T follicular helper cell (primary cell): Measurements from ENCODE around the gene CYB5R2.

Experiments
- DNase-seq: peaks from one replicate; pipeline ENCODE4 v3.0.0-alpha.2; 2020; ENCODE audit warnings: low read depth
- total RNA-seq, 2 experiments: gene quantifications; one replicate each; lab custom pipeline; 2026; lab: John Stamatoyannopoulos, UW

Gene CYB5R2
- 0.12 to 0.22 reads per million in 2 experiments for total RNA-seq

DNA sequence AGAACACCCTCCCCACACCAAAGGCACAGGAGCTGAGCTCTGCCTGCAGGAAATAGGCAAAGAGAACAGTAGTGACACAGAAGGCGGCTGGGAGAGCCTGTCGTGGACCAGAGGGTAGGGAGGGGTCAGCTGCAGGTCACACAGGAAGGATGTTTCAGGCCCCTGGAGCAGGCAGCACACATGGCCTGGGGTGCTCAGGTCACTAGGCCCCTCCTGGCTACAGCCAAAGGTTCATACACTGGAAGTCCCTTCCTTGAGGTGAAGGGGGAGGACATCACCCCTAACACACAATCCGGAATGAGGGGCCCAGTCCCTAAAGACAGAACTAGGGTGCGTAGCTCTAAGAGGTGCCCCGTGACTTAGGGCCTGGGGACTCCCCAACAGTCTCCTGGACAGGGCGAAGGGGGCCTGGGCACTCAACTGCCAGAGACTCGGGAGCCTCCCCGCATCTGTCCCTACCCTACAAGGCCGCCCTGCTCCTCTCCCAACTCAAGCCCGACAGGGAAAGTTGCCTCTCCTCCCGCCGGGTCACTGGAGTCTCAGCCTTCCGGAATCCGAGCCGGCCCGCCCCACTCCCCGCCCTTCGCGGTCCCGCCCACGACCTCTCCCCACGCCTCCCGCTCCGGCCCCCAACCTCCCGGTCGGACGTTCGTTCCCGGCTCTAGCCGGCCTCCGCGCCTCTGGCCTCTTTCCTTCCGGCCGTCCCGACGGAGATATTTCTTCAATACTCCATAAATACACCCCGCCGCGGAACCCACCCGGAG, at the start of gene CYB5R2:
CYB5R2 (minus strand) TSS at position 541 of the 764 bp plus-strand sequence. CDS start 675 bp downstream, outside the sequence.
- no peak for DNase-seq

DNA sequence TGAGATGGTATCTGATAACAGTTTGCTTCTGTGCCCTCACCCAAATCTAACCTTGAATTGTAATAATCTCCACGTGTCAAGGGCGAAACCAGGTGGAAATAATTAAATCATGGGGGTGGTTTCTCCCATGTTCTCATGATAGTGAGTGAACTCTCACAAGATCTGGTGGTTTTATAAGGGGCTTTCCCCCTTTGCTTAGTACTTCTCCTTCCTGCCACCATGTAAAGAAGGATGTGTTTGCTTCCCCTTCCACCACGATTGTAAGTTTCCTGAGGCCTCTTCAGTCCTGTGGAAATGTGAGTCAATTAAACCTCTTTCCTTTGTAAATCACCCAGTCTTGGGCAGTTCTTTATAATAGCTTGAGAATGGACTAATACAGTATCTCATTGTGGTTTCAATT, 41.5 kb upstream of the CYB5R2 start:
- DNase-seq, result no peak

- DNase-seq, result no peak
Observed at GRCh38 chr11:7706377-7706776, 33.1 kb upstream of the CYB5R2 start, which contains the start of gene OVCH2. Gene OVCH2 (minus strand): TSS chr11:7706477. CDS start chr11:7706394, 83 bp downstream.

- DNase-seq, result no peak
Observed at GRCh38 chr11:7703740-7704139, 30.4 kb upstream of the CYB5R2 start.

DNA sequence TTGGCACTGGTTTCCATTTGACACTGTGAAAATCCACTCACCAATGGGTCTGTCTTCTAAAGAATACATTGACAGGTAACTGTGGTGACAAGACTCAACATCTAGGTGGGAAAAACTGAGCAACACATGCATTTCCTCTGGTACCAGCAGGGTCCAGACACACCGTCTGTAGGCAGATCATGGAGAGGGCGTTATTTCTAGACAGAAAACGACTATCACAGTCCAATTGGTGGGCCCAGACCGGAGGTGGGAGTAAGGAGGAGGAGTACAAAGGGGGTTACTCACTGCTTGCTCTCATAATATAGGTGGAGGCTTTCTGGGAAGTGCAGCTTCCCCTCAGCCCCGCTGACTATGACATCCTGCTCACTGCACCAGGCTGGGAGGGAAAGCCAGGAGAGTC, 23.1 kb upstream of the CYB5R2 start:
- DNase-seq, result no peak

DNA sequence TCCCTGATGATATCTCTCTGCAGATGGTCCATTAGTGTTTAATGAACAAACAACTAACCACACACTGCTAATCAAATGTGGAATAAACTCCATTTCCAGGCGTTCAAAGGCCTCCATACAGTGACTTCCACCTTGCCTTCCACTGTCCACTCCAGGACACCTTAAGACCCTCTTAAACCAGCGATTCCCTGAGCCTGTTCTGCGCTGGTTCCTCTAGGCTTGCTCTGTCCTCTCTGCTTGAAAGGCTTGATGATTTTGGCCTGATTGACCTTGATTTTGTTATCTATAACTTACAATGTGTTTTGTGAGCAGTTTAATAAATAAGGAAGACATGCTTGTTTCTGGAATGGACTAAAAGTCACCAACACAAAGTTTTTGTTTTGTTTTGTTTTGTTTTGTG, 20.9 kb upstream of the CYB5R2 start:
- no peak for DNase-seq

GRCh38 chr11:7692426-7692825, 19.1 kb upstream of the CYB5R2 start:
- DNase-seq, result no peak

DNA sequence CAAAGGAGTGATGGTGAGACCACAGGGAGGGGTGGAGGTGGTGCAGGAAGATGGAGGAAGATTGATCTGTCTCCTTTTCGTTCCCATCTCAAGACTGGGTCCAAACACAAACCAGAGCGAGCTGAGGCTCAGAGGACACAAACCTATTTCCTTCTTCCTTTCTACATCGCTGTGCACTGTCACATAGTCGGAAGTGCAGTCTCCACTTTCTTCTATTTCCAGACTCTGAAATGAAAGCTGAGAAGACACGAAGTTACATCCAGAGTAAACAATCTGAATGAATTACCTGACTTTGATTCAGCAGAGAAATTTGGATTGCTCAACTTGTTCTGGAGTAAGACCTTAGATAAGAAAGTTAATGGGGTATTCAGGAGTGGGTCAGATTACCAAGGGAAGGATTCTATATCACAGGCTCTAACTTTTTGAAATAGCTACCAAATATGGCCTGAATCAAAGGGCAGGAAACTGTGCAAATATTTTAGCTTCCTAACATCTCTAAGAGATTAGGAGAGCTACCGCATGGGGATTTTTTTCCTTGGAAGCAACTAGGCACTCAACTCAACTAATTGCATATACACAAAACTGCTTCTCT, 18.6 kb upstream of the CYB5R2 start:
- DNase-seq, result no peak

DNA sequence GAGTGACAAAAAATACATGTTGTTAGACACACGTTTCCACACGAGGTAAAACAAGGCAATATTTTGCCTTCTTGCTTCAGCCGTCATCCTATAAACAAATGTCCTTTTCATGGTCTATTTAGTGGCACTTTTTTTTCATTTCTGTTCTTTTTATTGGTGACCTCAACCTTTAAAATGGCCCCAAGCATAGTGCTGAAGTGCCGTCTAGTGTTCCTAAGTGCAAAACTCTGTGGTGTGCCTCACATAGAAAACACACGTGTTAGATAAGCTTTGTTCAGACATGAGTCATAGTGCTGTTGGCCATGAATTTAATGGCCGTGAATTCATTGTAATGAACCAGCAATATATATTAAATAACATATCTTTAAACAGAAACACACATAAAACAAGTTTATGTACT, 17.3 kb upstream of the CYB5R2 start:
- DNase-seq, result no peak

GRCh38 chr11:7689239-7689638, 15.9 kb upstream of the CYB5R2 start:
- DNase-seq, result no peak

- no peak for DNase-seq
Observed at GRCh38 chr11:7688238-7688826, 15.0 kb upstream of the CYB5R2 start.

DNA sequence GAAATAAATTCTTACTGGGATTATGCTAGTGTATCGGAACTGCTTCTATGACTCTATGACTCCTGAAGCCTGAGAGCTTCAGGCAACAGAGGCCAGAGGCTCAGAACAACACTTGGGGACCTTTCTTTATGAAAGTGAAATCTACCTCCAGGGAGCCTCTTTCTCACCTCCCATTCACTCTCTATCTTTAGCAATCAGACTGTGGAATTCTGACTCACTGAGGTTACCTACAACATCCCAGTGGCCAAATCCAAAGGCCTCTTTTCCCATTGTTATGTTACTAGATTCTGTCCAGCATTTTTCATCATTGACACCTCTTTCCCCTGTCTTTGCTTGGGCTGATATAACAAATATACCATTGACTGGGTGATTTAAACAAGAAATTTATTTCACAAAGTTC, 14.1 kb upstream of the CYB5R2 start:
- no peak for DNase-seq

- DNase-seq, result no peak
Observed at GRCh38 chr11:7686761-7687160, 13.5 kb upstream of the CYB5R2 start.

DNA sequence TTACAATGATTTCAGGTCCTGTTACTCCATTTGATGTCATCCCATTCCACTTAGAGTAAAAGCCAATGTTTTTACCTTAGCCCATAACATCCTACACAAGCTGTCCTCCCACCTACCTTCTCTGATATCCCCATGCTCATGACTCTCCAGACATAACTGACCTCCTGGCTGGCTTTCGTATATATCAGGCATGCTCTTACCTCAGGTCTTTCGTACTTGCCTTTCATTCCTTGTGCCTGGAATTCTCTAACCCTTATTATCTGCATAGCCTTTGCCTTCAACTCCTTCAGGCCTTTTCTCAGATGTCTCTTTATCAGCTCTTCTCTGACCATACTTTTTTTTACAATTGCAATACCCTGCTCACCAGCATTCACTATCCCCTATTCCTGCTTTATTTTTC, 10.3 kb upstream of the CYB5R2 start:
- DNase-seq, result no peak

- DNase-seq, result no peak
Observed at GRCh38 chr11:7677796-7678201, 4.5 kb upstream of the CYB5R2 start.

- DNase-seq, result no peak
Observed at GRCh38 chr11:7677071-7677470, 3.8 kb upstream of the CYB5R2 start.

- no peak for DNase-seq
Observed at GRCh38 chr11:7675631-7676030, 2.3 kb upstream of the CYB5R2 start.

- DNase-seq, result no peak
Observed at GRCh38 chr11:7673724-7674434, 579 bp upstream of the CYB5R2 start.

DNA sequence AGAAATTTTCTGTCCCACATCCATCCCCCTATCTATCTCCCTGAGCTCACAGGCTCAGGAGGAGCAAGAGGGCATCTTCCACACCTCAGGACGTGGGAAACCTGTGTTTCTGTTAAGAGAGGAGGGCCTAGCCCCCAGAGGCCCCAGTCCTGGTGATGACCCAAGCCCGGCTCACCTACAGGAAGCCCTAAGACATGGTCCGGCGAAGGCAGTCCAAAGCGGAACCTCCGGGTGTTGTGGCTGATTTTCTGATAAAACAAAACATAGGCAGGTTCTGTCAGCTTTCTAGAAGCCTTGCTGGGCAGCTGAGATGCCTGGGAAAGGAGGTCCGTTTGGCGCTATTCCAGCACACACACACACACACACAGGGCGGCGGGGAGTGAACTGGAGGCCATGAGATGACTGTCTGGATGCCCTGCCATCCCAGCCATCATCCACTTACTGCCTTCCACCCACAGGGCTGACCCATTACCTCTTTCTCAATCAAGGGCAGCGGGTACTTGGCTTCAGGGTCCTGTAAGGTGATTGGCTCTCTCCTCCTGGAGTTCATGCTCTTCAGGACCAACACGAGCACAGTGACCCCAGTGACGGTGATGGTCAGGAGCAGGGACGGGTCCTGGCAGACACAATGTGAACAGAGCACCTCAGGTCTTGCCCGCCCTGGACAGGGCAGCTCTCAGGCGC, 882 bp downstream of the CYB5R2 start:
- DNase-seq, result no peak

DNA sequence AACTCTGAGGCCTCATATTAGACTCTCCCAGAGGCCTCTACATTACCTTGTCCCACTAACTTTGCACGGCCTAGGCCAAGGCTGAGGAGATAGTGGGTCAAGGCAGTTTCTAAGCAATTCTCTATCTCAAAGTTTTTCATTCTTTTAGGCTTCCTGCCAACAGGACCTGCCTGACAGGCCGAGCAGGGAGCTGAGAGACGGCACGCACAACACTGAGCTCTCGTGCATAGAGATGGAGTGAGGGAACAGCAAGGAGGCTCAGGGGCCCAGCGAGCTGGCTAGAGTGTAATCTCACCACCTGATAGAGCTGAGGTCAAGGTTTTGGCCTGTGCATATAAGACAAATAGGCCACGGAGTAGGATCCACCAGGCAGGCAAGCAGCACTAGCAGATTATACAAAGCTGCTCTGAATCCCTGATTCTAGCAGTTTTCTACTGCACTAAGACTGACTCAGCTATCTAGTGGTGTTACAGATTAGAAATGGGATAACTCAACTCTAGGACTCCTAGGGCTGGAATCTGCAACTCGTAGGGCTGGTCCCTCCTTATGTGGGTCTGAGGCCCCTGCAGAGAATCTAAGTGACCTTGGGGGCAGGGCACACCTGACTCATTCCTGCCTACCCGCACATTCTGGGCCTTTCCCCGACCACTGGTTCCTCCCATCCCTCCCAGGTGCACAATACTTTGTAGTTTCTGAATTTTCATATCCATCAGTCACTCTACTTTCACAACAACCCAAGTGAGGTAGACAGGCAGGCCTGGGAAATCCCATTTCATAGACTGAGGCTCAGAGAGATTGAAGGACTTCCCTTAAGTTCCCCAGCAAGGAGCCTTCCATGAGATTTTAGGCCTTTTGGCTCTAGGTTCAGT, 1.7 kb downstream of the CYB5R2 start:
- no peak for DNase-seq

- DNase-seq, result no peak
Observed at GRCh38 chr11:7670641-7671040, 2.7 kb downstream of the CYB5R2 start.
